Gastroesophageal sphincter (tissue), 3 donors: ENCODE results near the gene NUP210.

ENCODE experiments used
- CTCF ChIP-seq, 4 experiments: fragments of 200-600 bp in 2 of 4; fragments of 450-650 bp in 2 of 4; sonication (generic) in 1 of 4; IDR thresholded peaks; one replicate each; pipeline ENCODE4 v1.5.1; 2017 to 2019; ENCODE audit warnings: antibody characterized with exemption in 4 of 4, mild to moderate bottlenecking in 2 of 4, moderate library complexity in 2 of 4
- POLR2A ChIP-seq, 2 donors: fragments of 450-650 bp; IDR thresholded peaks; one replicate each; pipeline ENCODE4 v1.6.1; 2017; ENCODE audit warnings: antibody characterized with exemption in 2 of 2, mild to moderate bottlenecking in 2 of 2, moderate library complexity in 1 of 2
- POLR2AphosphoS5 ChIP-seq: sonication (generic); formaldehyde crosslinking; IDR thresholded peaks from one replicate; pipeline ENCODE4 v1.6.1; 2017; ENCODE audit warnings: antibody characterized with exemption

GRCh38 chr3:13420831-13421765 lies 976 bp upstream of the NUP210 start:
- TF ChIP-seq CTCF (IDR thresholded peaks at IDR 0.05) = no peak
- no peak for TF ChIP-seq POLR2A (IDR thresholded peaks at IDR 0.05)
- no peak for TF ChIP-seq POLR2AphosphoS5
